GM13976 (cell line): ENCODE results near the gene FGFBP1.

ENCODE experiments used
- DNase-seq: peaks from one replicate; pipeline ENCODE4 v3.0.0; 2012; ENCODE audit warnings: low spot score
- in situ Hi-C: fragments of 300-500 bp; cut with MboI; formaldehyde crosslinking; loops from one replicate; pipeline ENCODE4 v1.12.0; 2022; ENCODE audit warnings: low sequenced_read_pairs, mixed read lengths, inconsistent platforms; ENCODE audit not compliant: unreplicated experiment
- TF ChIP-seq, protein P1 (sequence below): IDR thresholded peaks from 2 replicates; pipeline ENCODE4 v1.5.1; 2012; ENCODE audit warnings: borderline replicate concordance, mild to moderate bottlenecking; ENCODE audit not compliant: insufficient read depth; ENCODE audit errors: extremely low read depth, missing control alignments, control extremely low read depth

Gene FGFBP1

DNA sequence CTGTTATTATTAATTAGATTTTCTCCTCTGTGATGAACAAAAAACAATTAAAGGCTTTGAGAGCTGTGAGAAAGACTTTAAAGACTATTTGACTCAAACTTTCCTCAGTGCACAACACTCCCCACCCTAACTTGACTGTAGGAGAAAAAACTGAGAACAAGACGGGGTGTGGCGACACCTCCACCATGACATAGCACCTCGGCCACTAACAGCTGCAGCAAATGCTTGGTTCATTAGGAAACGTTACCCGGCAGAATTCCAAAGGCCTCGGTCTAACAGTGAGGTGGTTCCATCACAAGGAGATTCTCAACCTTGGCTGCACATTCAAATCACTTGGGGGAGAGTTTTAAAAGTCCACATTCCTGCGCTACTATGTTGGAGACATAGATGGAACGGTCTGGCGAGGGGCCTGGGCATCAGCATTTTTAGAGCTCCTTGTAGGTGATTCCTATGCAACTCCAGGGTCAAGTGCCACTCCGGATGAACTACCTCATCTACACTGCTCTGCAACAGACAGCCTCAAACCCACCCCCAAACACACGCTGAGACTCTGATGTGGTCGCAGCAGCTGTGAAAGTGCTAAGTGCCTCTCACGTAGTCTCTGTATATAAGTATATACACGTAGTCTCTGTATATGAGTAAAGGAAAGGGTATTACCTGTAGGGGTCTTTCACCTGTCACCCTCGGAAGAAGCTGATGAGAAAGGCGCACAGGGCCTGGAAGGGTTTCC, 23.4 kb upstream of the FGFBP1 start:
- DNase-seq, result no peak
- in situ Hi-C loops, result no loop called here

DNA sequence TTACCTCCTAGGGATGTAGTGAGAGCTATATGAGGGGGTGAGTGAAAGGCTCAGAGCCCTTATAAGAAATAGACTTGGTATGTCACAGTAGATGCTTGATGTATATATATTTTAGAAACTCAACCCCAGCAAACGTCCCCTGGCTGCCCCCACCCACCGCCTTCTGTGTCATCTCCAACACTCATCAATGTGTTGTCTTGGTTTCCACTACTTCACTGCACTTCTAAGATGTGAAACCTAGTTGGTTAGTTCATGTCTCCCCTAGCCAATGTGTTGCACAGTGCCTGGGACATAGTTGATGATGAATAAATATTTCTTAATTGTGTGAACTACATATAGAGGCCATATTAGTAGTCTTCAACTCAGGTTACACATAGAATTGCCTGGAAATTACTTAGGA, 20.0 kb upstream of the FGFBP1 start:
- in situ Hi-C loops, result no loop called here

More for the DNA sequence above, 23.4 kb upstream of the FGFBP1 start:
- TF ChIP-seq, protein P1, sequence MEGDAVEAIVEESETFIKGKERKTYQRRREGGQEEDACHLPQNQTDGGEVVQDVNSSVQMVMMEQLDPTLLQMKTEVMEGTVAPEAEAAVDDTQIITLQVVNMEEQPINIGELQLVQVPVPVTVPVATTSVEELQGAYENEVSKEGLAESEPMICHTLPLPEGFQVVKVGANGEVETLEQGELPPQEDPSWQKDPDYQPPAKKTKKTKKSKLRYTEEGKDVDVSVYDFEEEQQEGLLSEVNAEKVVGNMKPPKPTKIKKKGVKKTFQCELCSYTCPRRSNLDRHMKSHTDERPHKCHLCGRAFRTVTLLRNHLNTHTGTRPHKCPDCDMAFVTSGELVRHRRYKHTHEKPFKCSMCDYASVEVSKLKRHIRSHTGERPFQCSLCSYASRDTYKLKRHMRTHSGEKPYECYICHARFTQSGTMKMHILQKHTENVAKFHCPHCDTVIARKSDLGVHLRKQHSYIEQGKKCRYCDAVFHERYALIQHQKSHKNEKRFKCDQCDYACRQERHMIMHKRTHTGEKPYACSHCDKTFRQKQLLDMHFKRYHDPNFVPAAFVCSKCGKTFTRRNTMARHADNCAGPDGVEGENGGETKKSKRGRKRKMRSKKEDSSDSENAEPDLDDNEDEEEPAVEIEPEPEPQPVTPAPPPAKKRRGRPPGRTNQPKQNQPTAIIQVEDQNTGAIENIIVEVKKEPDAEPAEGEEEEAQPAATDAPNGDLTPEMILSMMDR, result no peak

DNA sequence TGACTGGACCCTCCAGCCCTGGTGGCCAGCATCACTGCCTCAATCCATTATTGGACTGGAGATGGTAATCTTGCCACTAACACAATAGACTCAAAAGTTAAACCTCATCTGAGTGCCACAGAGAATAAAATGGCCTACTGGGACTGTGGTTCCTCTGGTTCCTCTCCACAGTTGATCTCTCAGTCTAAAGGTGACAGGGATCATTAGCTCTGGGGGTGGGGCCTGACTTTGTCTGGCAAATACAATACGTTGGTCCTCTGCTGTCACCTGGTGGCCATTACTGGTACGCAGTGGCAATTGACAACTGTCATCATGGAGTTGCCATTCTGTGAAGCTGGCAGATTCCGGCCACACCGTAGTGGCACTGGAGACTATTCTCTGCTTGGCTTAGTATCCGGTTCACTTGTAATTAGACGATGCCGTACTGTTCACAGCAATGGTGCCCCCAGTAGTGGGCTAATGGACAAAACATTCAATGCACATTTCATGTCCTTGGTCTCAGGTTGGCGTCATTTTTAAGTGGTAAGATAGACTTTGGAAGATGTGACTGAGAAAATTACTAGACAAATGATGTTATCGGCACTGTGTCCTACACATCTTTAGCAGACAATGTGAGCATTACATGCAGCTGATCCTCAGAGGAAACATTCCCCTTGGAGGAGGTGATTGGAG, 17.8 kb upstream of the FGFBP1 start:
- DNase-seq, result peak; percentile 75
- TF ChIP-seq, protein P1, result peak; percentile 90
- in situ Hi-C loops, result no loop called here

More for the DNA sequence above, 20.0 kb upstream of the FGFBP1 start:
- DNase-seq, result no peak
- TF ChIP-seq, protein P1, result no peak

DNA sequence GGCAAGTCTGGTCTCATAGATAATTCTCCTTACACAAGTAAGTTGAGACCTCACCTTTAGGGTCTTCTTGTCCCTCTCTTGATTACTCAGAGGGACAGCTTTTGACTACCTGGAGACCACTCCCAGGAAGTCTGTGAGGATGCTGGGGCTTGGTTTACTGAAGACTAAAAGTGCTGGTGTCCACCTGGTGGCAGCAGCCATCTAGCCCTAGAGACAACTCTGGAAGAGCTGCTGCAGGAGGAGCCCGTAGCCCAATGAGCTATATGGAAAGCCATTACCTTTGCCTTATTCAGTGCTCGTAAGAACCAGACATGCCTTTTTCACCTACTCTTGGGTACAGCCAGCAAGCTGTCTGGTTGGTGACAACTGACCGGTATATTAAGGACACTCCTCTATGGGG, 17.1 kb upstream of the FGFBP1 start:
- TF ChIP-seq, protein P1, result no peak
- in situ Hi-C loops, result no loop called here
- DNase-seq, result no peak

DNA sequence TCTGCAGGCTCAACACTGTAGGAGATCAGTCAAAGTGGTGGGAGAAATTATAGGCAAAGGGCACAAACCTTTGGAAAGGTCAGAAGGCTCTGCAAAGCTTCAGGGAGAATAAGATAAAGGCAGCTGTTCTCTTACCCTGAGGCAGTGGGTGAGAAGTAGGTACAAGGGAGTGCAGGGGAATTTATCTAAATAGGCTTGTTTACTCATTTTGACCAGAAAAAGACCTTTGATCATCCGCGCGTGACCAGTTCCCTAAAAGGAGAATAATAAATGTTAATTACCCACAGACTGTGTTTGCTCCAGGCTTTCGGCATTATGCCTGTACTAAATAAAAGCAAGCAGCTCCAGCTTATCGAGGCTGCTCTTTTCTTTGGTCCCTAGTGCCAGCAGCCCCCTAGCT, 15.1 kb upstream of the FGFBP1 start:
- in situ Hi-C loops, result no loop called here
- DNase-seq, result no peak
- TF ChIP-seq, protein P1, result no peak

DNA sequence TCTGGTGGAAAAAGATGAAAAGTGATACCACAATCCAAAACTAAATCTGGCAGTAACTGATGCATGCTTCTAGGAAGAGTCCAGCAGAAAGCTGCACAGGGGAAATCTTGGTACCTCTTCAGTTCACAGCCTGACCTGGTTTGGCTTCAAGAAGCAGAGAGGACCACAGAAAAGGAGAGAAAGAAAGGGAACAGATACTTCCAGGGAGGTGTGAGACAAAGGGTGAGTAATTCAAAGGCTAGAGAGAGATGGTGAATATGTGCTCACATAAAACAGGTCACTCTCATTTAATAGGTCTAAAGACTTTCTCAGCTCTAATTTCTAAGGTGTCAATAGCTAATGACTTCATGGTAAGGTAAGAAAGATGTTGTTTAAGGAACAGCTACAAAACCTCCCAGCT, 13.2 kb upstream of the FGFBP1 start:
- TF ChIP-seq, protein P1, result no peak
- in situ Hi-C loops, result no loop called here

More for the DNA sequence above, 13.2 kb upstream of the FGFBP1 start:
- no peak for DNase-seq
